Neural cell (in vitro differentiated cells): Measurements from ENCODE around the gene TEKT2.

Experiments used
- POLR2AphosphoS5 ChIP-seq: IDR thresholded peaks from 2 replicates; pipeline ENCODE4 v1.6.1; 2012
- TF ChIP-seq, protein P1 (sequence below): fragments of 450-650 bp; IDR thresholded peaks from 2 replicates; pipeline ENCODE4 v1.5.1; 2014; ENCODE audit warnings: antibody characterized with exemption, mild to moderate bottlenecking, moderate library complexity; ENCODE audit not compliant: poor library complexity, severe bottlenecking

DNA sequence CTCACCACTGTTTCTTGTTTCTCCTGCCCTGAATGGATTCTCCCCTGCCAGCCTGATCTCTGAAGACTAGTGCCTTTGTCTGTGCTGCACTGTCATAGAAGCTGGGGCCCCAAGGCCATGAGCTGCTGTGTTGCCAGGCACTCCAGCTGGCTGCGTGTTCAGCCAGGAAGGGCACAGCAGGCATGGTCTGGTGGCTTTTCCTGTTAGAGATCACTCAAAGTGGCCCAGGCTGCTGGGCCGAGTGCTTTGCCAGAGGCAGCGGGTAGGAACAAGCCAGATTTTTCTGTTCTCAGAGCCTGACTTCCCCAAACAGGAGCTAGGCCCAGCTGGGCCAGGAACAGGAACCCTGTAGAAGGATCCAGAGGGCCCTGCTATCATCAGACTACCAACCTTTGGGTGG lies 10.0 kb downstream of the TEKT2 start:
- TF ChIP-seq, protein P1, sequence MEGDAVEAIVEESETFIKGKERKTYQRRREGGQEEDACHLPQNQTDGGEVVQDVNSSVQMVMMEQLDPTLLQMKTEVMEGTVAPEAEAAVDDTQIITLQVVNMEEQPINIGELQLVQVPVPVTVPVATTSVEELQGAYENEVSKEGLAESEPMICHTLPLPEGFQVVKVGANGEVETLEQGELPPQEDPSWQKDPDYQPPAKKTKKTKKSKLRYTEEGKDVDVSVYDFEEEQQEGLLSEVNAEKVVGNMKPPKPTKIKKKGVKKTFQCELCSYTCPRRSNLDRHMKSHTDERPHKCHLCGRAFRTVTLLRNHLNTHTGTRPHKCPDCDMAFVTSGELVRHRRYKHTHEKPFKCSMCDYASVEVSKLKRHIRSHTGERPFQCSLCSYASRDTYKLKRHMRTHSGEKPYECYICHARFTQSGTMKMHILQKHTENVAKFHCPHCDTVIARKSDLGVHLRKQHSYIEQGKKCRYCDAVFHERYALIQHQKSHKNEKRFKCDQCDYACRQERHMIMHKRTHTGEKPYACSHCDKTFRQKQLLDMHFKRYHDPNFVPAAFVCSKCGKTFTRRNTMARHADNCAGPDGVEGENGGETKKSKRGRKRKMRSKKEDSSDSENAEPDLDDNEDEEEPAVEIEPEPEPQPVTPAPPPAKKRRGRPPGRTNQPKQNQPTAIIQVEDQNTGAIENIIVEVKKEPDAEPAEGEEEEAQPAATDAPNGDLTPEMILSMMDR = no peak
- TF ChIP-seq POLR2AphosphoS5 = no peak
